Stimulated activated naive CD8-positive, alpha-beta T cell treated with anti-CD3 and anti-CD28 coated beads, Interleukin-15, Interleukin-2, amounts not matched to agents 100 ng/mL and 50 ng/mL, for 24 hours (primary cell): ENCODE data around the gene SH3GL2.

Source experiments
- H3K27ac Mint-ChIP-seq: one replicate; pipeline ENCODE4 v1.8.0; 2021; ENCODE audit warnings: mild to moderate bottlenecking, mixed read lengths
- H3K27me3 Mint-ChIP-seq: one replicate; pipeline ENCODE4 v1.8.0; 2021; ENCODE audit warnings: mixed read lengths
- H3K36me3 Mint-ChIP-seq: one replicate; pipeline ENCODE4 v1.8.0; 2021; ENCODE audit warnings: low read depth, mixed read lengths
- H3K4me1 Mint-ChIP-seq: one replicate; pipeline ENCODE4 v1.8.0; 2021; ENCODE audit warnings: low read depth, mixed read lengths
- H3K4me3 Mint-ChIP-seq: one replicate; pipeline ENCODE4 v1.8.0; 2021; ENCODE audit warnings: mild to moderate bottlenecking, mixed read lengths
- H3K9me3 Mint-ChIP-seq: one replicate; pipeline ENCODE4 v1.8.0; 2021; ENCODE audit warnings: mixed read lengths

SH3GL2 gene

GRCh38 chr9:17588941-17589340, 10.1 kb downstream of the SH3GL2 start:
- H3K27ac Mint-ChIP-seq = no peak overlapping the region
- H3K36me3 Mint-ChIP-seq = no peaks in the 10 kb centered on the region
- H3K9me3 Mint-ChIP-seq = peaks cover 4% of the 10 kb centered on the region
- H3K27me3 Mint-ChIP-seq = no peaks in the 10 kb centered on the region
- H3K4me3 Mint-ChIP-seq = no peak overlapping the region
- no peaks in the 10 kb centered on the region for H3K4me1 Mint-ChIP-seq

GRCh38 chr9:17589771-17590170, 10.9 kb downstream of the SH3GL2 start:
- Mint-ChIP-seq H3K4me1 (no peaks in the 10 kb centered on the region), H3K9me3 (peaks cover 4% of the 10 kb centered on the region), H3K4me3 (no peak overlapping the region), H3K36me3 (no peaks in the 10 kb centered on the region), H3K27ac (no peak overlapping the region), H3K27me3 (no peaks in the 10 kb centered on the region)

GRCh38 chr9:17594961-17595360, 16.1 kb downstream of the SH3GL2 start:
- H3K4me1 Mint-ChIP-seq = no peaks in the 10 kb centered on the region
- no peak overlapping the region for H3K4me3 Mint-ChIP-seq
- H3K36me3 Mint-ChIP-seq = no peaks in the 10 kb centered on the region
- no peak overlapping the region for H3K27ac Mint-ChIP-seq
- H3K27me3 Mint-ChIP-seq = no peaks in the 10 kb centered on the region
- H3K9me3 Mint-ChIP-seq = no peaks in the 10 kb centered on the region

- Mint-ChIP-seq H3K4me3 (no peak overlapping the region), H3K4me1 (no peaks in the 10 kb centered on the region)
Observed at GRCh38 chr9:17597977-17598376, 19.1 kb downstream of the SH3GL2 start.

GRCh38 chr9:17600962-17601593, 22.2 kb downstream of the SH3GL2 start:
- Mint-ChIP-seq H3K9me3 (peaks cover 10% of the 10 kb centered on the region), H3K27ac (no peak overlapping the region), H3K4me1 (no peaks in the 10 kb centered on the region), H3K36me3 (no peaks in the 10 kb centered on the region), H3K4me3 (no peak overlapping the region), H3K27me3 (no peaks in the 10 kb centered on the region)

More at GRCh38 chr9:17597977-17598376, 19.1 kb downstream of the SH3GL2 start:
- Mint-ChIP-seq H3K36me3 (no peaks in the 10 kb centered on the region), H3K27me3 (no peaks in the 10 kb centered on the region), H3K9me3 (peaks cover 3% of the 10 kb centered on the region), H3K27ac (no peak overlapping the region)

- Mint-ChIP-seq H3K27me3 (no peaks in the 10 kb centered on the region), H3K36me3 (no peaks in the 10 kb centered on the region), H3K4me1 (no peaks in the 10 kb centered on the region), H3K27ac (no peak overlapping the region), H3K4me3 (no peak overlapping the region), H3K9me3 (peaks cover 10% of the 10 kb centered on the region)
Observed at GRCh38 chr9:17604556-17604955, 25.7 kb downstream of the SH3GL2 start.

GRCh38 chr9:17609312-17610005, 30.6 kb downstream of the SH3GL2 start:
- Mint-ChIP-seq H3K36me3 (no peaks in the 10 kb centered on the region), H3K27me3 (peaks cover 4% of the 10 kb centered on the region), H3K4me1 (no peaks in the 10 kb centered on the region), H3K4me3 (no peak overlapping the region), H3K9me3 (peaks cover 4% of the 10 kb centered on the region), H3K27ac (no peak overlapping the region)

GRCh38 chr9:17611342-17611741, 32.5 kb downstream of the SH3GL2 start:
- no peaks in the 10 kb centered on the region for H3K4me1 Mint-ChIP-seq
- no peak overlapping the region for H3K27ac Mint-ChIP-seq
- H3K27me3 Mint-ChIP-seq = peaks cover 4% of the 10 kb centered on the region
- no peaks in the 10 kb centered on the region for H3K36me3 Mint-ChIP-seq
- no peak overlapping the region for H3K4me3 Mint-ChIP-seq
- H3K9me3 Mint-ChIP-seq = no peaks in the 10 kb centered on the region

- H3K27me3 Mint-ChIP-seq = peaks cover 4% of the 10 kb centered on the region
Observed at GRCh38 chr9:17611917-17612316, 33.1 kb downstream of the SH3GL2 start.

GRCh38 chr9:17613758-17614157, 34.9 kb downstream of the SH3GL2 start:
- H3K36me3 Mint-ChIP-seq = no peaks in the 10 kb centered on the region
- H3K27ac Mint-ChIP-seq = no peak overlapping the region
- H3K27me3 Mint-ChIP-seq = peaks cover 4% of the 10 kb centered on the region
- no peaks in the 10 kb centered on the region for H3K4me1 Mint-ChIP-seq
- no peaks in the 10 kb centered on the region for H3K9me3 Mint-ChIP-seq
- no peak overlapping the region for H3K4me3 Mint-ChIP-seq

More at GRCh38 chr9:17611917-17612316, 33.1 kb downstream of the SH3GL2 start:
- Mint-ChIP-seq H3K4me3 (no peak overlapping the region), H3K4me1 (no peaks in the 10 kb centered on the region), H3K9me3 (no peaks in the 10 kb centered on the region), H3K27ac (no peak overlapping the region), H3K36me3 (no peaks in the 10 kb centered on the region)

- Mint-ChIP-seq H3K27me3 (peaks cover 4% of the 10 kb centered on the region), H3K9me3 (no peaks in the 10 kb centered on the region), H3K4me3 (no peak overlapping the region), H3K27ac (no peak overlapping the region), H3K36me3 (no peaks in the 10 kb centered on the region), H3K4me1 (no peaks in the 10 kb centered on the region)
Observed at GRCh38 chr9:17614250-17614649, 35.4 kb downstream of the SH3GL2 start.

- no peaks in the 10 kb centered on the region for H3K4me1 Mint-ChIP-seq
Observed at GRCh38 chr9:17614903-17615302, 36.0 kb downstream of the SH3GL2 start.

GRCh38 chr9:17622141-17622540, 43.3 kb downstream of the SH3GL2 start:
- no peak overlapping the region for H3K4me3 Mint-ChIP-seq
- H3K9me3 Mint-ChIP-seq = peaks cover 3% of the 10 kb centered on the region
- no peaks in the 10 kb centered on the region for H3K4me1 Mint-ChIP-seq

More at GRCh38 chr9:17614903-17615302, 36.0 kb downstream of the SH3GL2 start:
- Mint-ChIP-seq H3K27ac (no peak overlapping the region), H3K4me3 (no peak overlapping the region), H3K27me3 (peaks cover 4% of the 10 kb centered on the region), H3K9me3 (no peaks in the 10 kb centered on the region), H3K36me3 (no peaks in the 10 kb centered on the region)

GRCh38 chr9:17622749-17623148, 43.9 kb downstream of the SH3GL2 start:
- Mint-ChIP-seq H3K4me1 (no peaks in the 10 kb centered on the region), H3K27ac (no peak overlapping the region), H3K27me3 (no peaks in the 10 kb centered on the region), H3K36me3 (no peaks in the 10 kb centered on the region), H3K4me3 (no peak overlapping the region), H3K9me3 (peaks cover 3% of the 10 kb centered on the region)

More at GRCh38 chr9:17622141-17622540, 43.3 kb downstream of the SH3GL2 start:
- H3K36me3 Mint-ChIP-seq = no peaks in the 10 kb centered on the region
- H3K27me3 Mint-ChIP-seq = no peaks in the 10 kb centered on the region
- H3K27ac Mint-ChIP-seq = no peak overlapping the region

GRCh38 chr9:17623965-17624364, 45.1 kb downstream of the SH3GL2 start:
- H3K4me1 Mint-ChIP-seq = no peaks in the 10 kb centered on the region
- no peaks in the 10 kb centered on the region for H3K36me3 Mint-ChIP-seq
- no peak overlapping the region for H3K4me3 Mint-ChIP-seq
- no peak overlapping the region for H3K27ac Mint-ChIP-seq
- H3K27me3 Mint-ChIP-seq = no peaks in the 10 kb centered on the region
- H3K9me3 Mint-ChIP-seq = peaks cover 3% of the 10 kb centered on the region

GRCh38 chr9:17624571-17624970, 45.7 kb downstream of the SH3GL2 start:
- H3K27me3 Mint-ChIP-seq = no peaks in the 10 kb centered on the region
- peaks cover 3% of the 10 kb centered on the region for H3K9me3 Mint-ChIP-seq
- no peaks in the 10 kb centered on the region for H3K4me1 Mint-ChIP-seq
- H3K27ac Mint-ChIP-seq = no peak overlapping the region
- no peak overlapping the region for H3K4me3 Mint-ChIP-seq
- no peaks in the 10 kb centered on the region for H3K36me3 Mint-ChIP-seq
